Fibroblast of gingiva (primary cell): Measurements from ENCODE around the gene RAPGEF1.
A peak's percentile ranks its signal among the peaks of the same experiment; 100 is the strongest.
"Not testable (repeated sequence)": the region's sequence is repeated elsewhere in the genome, so short reads cannot be mapped to it uniquely, and the experiment has no call there.

Experiments
- DNase-seq: peaks from one replicate; pipeline ENCODE4 v3.0.0-alpha.2; 2011; ENCODE audit warnings: low read depth

RAPGEF1 gene

GRCh38 chr9:131739959-131740648 lies at the start of gene RAPGEF1:
Gene RAPGEF1 (minus strand): TSS chr9:131740076. CDS start chr9:131739830, 246 bp downstream.
- no peak for DNase-seq

- no peak for DNase-seq
Observed at GRCh38 chr9:131788851-131789250, 49.0 kb upstream of the RAPGEF1 start.

GRCh38 chr9:131787838-131788237 lies 48.0 kb upstream of the RAPGEF1 start:
- no peak for DNase-seq

GRCh38 chr9:131784748-131785501 lies 45.0 kb upstream of the RAPGEF1 start:
- no peak for DNase-seq

GRCh38 chr9:131781069-131781468 lies 41.2 kb upstream of the RAPGEF1 start:
- DNase-seq = no peak

DNA sequence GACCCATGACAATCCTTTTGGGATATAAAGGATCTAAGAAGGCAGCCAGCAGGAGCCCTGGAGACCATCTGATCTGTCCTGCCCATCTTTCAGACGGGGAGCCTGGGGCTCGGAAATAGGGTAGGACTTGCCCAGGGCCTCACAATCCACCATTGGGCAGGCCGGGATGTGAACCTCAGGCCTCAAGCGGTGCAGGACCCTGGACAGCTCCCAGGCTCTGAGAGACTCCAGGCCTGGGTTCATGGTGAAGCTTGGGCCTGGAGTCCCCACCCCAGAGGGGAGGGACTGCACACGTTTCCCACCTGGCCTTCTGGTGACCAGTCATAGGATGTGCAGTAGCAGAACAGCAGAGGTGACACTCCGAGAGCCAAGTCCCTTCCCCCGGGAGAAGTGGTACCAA lies 36.6 kb upstream of the RAPGEF1 start:
- no peak for DNase-seq

GRCh38 chr9:131776036-131776435 lies 36.2 kb upstream of the RAPGEF1 start:
- DNase-seq = no peak

DNA sequence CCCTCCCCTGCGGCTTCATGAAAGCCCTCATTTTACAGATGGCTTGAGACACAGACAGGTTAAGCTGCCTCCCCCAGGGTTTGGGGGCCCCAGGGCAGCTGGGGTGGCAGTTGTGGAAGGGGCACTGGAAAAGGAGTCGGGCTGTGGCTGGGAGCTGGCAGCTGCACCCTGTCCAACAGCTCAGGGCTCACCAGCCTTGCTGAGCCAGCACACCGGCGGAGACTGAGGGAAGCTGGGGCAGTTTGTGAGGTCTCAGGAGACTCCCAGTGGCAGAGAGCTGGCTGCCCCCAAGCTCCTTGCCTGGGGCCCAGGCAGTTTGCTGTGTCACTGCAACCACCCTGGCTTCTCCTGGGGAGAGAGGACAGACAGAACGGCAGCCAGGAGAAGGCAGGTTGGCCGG lies 34.8 kb upstream of the RAPGEF1 start:
- DNase-seq = no peak

GRCh38 chr9:131773911-131774379 lies 34.1 kb upstream of the RAPGEF1 start:
- peak; percentile 42 for DNase-seq

DNA sequence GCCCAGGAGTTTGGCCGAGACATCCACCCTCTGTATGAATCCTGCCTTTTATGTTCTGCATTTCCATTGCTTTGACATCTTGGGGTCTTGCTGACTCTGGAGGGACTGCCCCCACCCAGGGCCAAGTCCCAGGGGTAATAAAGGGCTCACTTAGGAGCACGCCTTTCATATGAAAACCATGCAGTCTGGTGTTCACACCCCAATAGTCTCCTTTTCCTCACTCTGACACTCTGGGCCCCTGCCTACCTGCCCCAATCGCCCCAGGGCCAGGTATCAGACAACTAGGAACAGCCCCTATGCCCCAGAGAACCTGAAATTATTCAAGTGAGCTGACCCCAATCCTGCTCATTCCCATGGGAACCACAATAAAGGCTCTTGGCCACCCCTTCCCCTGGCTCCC lies 33.1 kb upstream of the RAPGEF1 start:
- DNase-seq = no peak

- DNase-seq = no peak
Observed at GRCh38 chr9:131771646-131772045, 31.8 kb upstream of the RAPGEF1 start.

DNA sequence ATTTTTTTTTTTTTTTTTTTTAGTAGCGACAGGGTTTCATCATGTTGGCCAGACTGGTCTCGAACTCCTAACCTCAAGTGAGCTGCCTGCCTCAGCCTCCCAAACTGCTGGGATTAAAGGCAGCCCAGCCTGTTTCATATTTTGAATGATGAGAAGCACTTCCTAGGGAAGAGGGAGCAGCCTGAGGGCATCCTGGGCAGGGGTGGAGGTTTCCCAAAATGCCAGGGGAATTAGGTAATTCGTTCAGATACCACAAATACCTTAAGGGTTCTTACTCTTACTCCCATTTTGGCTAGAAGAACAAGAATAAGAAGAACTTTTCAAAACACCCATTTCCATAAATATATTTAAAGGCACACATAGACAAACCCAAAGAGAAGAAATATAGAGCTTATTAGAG lies 29.5 kb upstream of the RAPGEF1 start:
- DNase-seq = no peak

GRCh38 chr9:131764568-131764967 lies 24.7 kb upstream of the RAPGEF1 start:
- DNase-seq = no peak

DNA sequence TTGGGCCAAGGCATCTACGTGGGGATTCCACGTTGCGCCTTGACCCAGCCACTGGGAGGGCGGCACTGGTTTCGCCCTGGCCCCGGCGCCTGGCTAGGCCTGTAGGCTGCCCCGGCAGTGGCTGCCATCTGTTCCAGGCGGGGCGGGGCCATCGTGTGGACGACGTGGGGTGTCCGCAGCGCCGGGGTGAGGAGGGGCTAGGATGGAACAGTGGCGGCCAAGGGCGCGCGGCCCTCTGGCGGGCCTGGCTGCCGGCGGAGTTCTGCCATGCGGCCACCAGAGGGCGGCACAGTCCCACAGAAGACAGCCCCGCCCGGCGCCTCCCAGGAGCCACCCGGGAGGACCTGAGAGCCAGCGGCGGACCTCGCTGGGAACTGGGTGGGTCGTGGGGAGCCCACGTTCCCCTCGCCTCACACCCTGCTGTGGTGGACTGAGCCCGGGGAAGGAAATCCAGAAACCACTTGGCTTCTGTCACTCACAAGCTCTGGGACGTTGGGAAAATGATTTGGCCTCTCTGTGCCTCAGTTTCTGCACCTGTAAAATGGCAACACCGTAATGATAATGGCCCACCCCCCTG lies 22.6 kb upstream of the RAPGEF1 start:
- DNase-seq = peak; percentile 30

GRCh38 chr9:131759017-131759647 lies 19.3 kb upstream of the RAPGEF1 start:
- no peak for DNase-seq

GRCh38 chr9:131757549-131757948 lies 17.7 kb upstream of the RAPGEF1 start:
- no peak for DNase-seq

DNA sequence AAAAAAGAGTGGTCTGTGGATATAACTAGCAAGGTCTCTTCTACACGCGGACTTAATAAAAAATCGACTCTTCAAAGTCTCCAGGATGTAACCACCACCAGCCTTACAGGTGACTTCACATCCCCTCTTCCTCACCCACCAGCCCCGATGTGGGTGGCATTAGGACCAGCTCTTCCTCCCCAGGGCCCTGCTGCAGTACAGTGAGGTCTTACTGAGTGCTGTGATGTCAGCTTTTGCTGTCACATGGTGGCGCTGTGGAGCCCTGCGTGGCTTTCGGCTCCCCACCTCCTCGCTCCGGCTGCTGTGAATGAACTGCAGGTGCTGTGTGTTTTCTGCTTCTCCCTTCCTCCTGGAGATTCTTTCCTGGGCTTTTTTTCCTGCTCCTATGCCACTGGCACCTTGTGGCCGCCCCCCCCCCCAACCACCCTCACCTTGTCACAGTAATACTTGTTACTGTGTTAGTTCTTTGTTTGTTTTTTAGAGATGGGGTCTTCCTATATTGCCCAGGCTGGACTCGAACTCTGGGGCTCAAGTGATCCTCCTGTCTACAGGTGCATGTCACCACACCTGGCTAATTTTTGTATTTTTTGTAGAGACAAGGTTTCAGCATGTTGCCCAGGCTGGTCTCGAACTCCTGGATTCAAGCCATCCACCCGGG lies 15.8 kb upstream of the RAPGEF1 start:
- peak; percentile 64 for DNase-seq

DNA sequence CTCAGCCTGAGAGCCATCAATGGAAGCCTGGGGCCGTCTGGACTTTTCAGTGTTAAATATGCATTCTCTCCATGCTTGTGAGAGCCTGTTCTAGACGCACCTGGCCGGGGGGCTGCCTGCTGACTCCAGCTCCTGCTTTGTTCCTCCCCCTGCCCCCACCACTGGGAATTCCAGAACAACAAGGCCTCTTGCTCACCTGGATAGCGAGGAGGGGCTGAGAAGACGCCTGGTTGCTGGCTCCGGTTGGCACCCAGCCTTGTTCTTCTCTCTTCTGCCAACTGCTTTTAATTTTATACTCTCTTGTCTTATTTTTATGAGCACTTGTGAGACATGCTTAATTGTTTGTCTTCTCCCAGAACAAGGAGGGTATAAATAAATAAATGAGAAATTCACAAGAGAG lies 15.0 kb upstream of the RAPGEF1 start:
- DNase-seq = no peak

DNA sequence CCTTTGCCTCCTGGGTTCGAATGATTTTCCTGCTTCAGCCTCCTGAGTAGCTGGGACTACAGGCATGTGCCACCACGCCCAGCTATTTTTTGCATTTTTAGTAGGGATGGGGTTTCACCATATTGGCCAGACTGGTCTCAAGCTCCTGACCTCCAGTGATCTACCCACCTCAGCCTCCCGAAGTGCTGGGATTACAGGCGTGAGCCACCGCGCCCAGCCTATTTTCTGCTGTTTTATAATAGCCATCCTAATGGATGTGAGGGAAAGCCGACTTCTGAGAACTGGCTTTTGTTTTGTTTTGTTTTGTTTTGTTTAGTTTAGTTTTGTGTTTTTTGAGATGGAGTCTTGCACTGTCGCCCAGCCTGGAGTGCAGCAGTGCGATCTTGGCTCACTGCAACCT lies 13.9 kb upstream of the RAPGEF1 start:
- DNase-seq = not testable (repeated sequence)

DNA sequence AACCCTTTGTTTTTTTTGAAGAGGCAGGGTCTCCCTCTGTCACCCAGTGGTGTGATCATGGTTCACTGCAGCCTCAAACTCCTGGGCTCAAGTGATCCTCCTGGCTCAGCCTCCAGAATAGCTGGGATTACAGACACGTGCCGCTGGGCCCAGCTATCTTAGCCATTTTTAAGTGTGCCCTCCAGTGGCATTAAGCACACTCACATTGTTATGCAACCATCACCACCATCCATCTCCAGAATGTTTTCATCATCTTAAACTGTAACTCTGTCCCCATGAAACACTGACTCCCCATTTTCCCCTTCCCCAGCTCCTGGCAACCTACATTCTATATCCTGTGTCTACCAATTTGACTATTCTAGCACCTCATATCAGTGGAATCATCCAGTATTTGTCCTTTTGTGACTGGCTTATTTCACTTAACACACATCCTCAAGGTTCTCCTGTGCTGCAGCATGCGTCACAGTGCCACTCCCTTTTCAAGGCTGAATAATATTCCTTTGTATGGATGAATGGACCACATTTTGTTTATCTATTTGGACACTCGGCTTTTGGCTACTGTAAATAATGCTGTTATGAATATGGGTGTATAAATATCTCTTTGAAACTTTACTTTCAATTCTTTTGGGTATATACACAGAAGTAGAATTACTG lies 12.5 kb upstream of the RAPGEF1 start:
- no peak for DNase-seq

- DNase-seq = no peak
Observed at GRCh38 chr9:131748411-131748955, 8.6 kb upstream of the RAPGEF1 start.
